ENCODE results near the gene UTS2. TPM values are rescaled to one million over a fixed set of nuclear protein-coding genes. Genes with fewer than 3 reads are reported as not detected.

Gene UTS2
- total and polyA plus RNA-seq, 4 donors, result 0.28 TPM; not detected in 3

- H3K27me3 ChIP-seq (ENCODE audit: control insufficient read depth in 4 of 4, insufficient read depth in 4 of 4, low read length in 3 of 4), result no peaks in the 10 kb centered on the region
- TF ChIP-seq GABPA (IDR thresholded peaks at IDR 0.05 in 1 of 2, conservative IDR thresholded peaks at IDR 0.05 in 1 of 2) (no peak), FOXA1 (IDR thresholded peaks at IDR 0.05) (no peak), ZBTB33 (IDR thresholded peaks at IDR 0.05) (no peak), HNF4G (IDR thresholded peaks at IDR 0.05) (no peak), HNF4A (conservative IDR thresholded peaks at IDR 0.05) (no peak), NR2F2 (IDR thresholded peaks at IDR 0.05) (no peak), MAX (IDR thresholded peaks at IDR 0.05) (no peak), EGR1 (IDR thresholded peaks at IDR 0.05; ENCODE audit: low read depth in 2 of 2) (no peak), FOXA2 (IDR thresholded peaks at IDR 0.05) (no peak), SP1 (IDR thresholded peaks at IDR 0.05) (no peak), TAF1 (conservative IDR thresholded peaks at IDR 0.05) (no peak), YY1 (IDR thresholded peaks at IDR 0.05) (no peak), RAD21 (IDR thresholded peaks at IDR 0.05) (no peak)
- TF ChIP-seq, protein P1, sequence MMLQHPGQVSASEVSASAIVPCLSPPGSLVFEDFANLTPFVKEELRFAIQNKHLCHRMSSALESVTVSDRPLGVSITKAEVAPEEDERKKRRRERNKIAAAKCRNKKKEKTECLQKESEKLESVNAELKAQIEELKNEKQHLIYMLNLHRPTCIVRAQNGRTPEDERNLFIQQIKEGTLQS (IDR thresholded peaks at IDR 0.05), result no peak
- TF ChIP-seq, protein P2, sequence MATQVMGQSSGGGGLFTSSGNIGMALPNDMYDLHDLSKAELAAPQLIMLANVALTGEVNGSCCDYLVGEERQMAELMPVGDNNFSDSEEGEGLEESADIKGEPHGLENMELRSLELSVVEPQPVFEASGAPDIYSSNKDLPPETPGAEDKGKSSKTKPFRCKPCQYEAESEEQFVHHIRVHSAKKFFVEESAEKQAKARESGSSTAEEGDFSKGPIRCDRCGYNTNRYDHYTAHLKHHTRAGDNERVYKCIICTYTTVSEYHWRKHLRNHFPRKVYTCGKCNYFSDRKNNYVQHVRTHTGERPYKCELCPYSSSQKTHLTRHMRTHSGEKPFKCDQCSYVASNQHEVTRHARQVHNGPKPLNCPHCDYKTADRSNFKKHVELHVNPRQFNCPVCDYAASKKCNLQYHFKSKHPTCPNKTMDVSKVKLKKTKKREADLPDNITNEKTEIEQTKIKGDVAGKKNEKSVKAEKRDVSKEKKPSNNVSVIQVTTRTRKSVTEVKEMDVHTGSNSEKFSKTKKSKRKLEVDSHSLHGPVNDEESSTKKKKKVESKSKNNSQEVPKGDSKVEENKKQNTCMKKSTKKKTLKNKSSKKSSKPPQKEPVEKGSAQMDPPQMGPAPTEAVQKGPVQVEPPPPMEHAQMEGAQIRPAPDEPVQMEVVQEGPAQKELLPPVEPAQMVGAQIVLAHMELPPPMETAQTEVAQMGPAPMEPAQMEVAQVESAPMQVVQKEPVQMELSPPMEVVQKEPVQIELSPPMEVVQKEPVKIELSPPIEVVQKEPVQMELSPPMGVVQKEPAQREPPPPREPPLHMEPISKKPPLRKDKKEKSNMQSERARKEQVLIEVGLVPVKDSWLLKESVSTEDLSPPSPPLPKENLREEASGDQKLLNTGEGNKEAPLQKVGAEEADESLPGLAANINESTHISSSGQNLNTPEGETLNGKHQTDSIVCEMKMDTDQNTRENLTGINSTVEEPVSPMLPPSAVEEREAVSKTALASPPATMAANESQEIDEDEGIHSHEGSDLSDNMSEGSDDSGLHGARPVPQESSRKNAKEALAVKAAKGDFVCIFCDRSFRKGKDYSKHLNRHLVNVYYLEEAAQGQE (IDR thresholded peaks at IDR 0.05), result no peak
- H3K4me3 ChIP-seq (ENCODE audit: low read depth in 1 of 3, low read length in 3 of 3), result no peak overlapping the region
- DNase-seq (ENCODE audit: low spot score), result no peak
- H3K9me3 ChIP-seq (ENCODE audit: control insufficient read depth in 4 of 4, low read length in 3 of 4), result no peaks in the 10 kb centered on the region
- 56% methylated on average over 1 of the region's 1 CpG for WGBS
- H3K4me1 ChIP-seq (ENCODE audit: control insufficient read depth in 4 of 4, insufficient read depth in 4 of 4, low read length in 3 of 4), result no peaks in the 10 kb centered on the region
- no peak overlapping the region for H3K9ac ChIP-seq (ENCODE audit: low read depth in 1 of 2, low read length in 2 of 2)
- no peaks in the 10 kb centered on the region for H3K36me3 ChIP-seq (ENCODE audit: control insufficient read depth in 4 of 4, insufficient read depth in 3 of 4, low read depth in 1 of 4, low read length in 3 of 4)
- no peak overlapping the region for H3K27ac ChIP-seq (ENCODE audit: low read depth in 1 of 2, low read length in 2 of 2)
Observed at GRCh38 chr1:7896994-7897393, 44.1 kb upstream of the UTS2 start.

DNA sequence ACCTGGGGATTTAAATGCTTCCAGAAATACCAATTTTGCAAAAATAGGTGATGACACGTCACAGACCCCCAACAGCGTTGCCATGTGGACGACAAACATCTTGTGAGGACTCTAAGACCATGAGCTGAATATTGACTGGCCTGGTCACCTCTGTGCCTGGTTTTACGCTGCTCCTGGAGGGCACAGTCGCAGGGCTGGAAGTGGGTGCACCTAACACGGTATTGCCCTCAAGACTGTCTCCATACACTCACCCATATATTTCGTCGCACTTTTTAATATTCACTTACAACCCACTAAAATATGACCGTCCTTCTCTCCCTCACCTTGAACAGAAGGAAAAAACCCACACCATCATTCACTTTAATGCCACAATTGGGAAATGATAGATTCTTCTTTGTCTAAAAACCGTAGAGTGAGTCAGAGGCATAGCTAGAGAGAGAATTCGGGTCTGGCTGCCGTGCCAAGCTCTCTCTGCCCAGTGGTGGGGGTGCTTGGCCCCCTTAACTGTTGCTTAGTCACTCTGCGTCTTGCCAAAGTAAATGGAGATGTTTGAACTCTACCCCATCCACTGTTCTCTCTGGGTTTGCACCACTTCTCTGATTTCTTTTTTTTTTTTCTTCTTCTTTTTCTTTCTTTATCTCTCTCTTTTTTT is 40.8 kb upstream of the UTS2 start:
- no peak overlapping the region for H3K9ac ChIP-seq (ENCODE audit: low read depth in 1 of 2, low read length in 2 of 2)
- no peak overlapping the region for H3K4me3 ChIP-seq (ENCODE audit: low read depth in 1 of 3, low read length in 3 of 3)
- WGBS, result 85% methylated on average over 13 of the region's 13 CpGs
- no peaks in the 10 kb centered on the region for H3K27me3 ChIP-seq (ENCODE audit: control insufficient read depth in 4 of 4, insufficient read depth in 4 of 4, low read length in 3 of 4)
- H3K9me3 ChIP-seq (ENCODE audit: control insufficient read depth in 4 of 4, low read length in 3 of 4), result no peaks in the 10 kb centered on the region
- no peaks in the 10 kb centered on the region for H3K36me3 ChIP-seq (ENCODE audit: control insufficient read depth in 4 of 4, insufficient read depth in 3 of 4, low read depth in 1 of 4, low read length in 3 of 4)
- H3K27ac ChIP-seq (ENCODE audit: low read depth in 1 of 2, low read length in 2 of 2), result no peak overlapping the region
- no peak for DNase-seq (ENCODE audit: low spot score)
- H3K4me1 ChIP-seq (ENCODE audit: control insufficient read depth in 4 of 4, insufficient read depth in 4 of 4, low read length in 3 of 4), result no peaks in the 10 kb centered on the region
- TF ChIP-seq GABPA (IDR thresholded peaks at IDR 0.05 in 1 of 2, conservative IDR thresholded peaks at IDR 0.05 in 1 of 2) (no peak), YY1 (IDR thresholded peaks at IDR 0.05) (no peak), ZBTB33 (IDR thresholded peaks at IDR 0.05) (no peak), HNF4G (IDR thresholded peaks at IDR 0.05) (no peak), FOXA1 (IDR thresholded peaks at IDR 0.05) (no peak), SP1 (IDR thresholded peaks at IDR 0.05) (no peak), MAX (IDR thresholded peaks at IDR 0.05) (no peak)
- TF ChIP-seq, protein P2 (IDR thresholded peaks at IDR 0.05), result no peak
- TF ChIP-seq, protein P1 (IDR thresholded peaks at IDR 0.05), result no peak
- TF ChIP-seq, protein P3, sequence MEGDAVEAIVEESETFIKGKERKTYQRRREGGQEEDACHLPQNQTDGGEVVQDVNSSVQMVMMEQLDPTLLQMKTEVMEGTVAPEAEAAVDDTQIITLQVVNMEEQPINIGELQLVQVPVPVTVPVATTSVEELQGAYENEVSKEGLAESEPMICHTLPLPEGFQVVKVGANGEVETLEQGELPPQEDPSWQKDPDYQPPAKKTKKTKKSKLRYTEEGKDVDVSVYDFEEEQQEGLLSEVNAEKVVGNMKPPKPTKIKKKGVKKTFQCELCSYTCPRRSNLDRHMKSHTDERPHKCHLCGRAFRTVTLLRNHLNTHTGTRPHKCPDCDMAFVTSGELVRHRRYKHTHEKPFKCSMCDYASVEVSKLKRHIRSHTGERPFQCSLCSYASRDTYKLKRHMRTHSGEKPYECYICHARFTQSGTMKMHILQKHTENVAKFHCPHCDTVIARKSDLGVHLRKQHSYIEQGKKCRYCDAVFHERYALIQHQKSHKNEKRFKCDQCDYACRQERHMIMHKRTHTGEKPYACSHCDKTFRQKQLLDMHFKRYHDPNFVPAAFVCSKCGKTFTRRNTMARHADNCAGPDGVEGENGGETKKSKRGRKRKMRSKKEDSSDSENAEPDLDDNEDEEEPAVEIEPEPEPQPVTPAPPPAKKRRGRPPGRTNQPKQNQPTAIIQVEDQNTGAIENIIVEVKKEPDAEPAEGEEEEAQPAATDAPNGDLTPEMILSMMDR (IDR thresholded peaks at IDR 0.05; ENCODE audit: low read depth, low read length, missing input control), result no peak

Measured in liver (tissue), 9 donors.